GM23338 (cell line): ENCODE data around the gene ASB2. TPM values are rescaled to one million over a fixed set of nuclear protein-coding genes. Genes with fewer than 3 reads are reported as not detected.
A peak's percentile ranks its signal among the peaks of the same experiment; 100 is the strongest.

Source experiments
- ATAC-seq: fragments of 200-7000 bp; cut with Tn5 transposase; 3 replicates; pipeline ENCODE4 v1.9.1; 2020
- DNase-seq: peaks from one replicate; pipeline ENCODE4 v3.0.0-alpha.2; 2015; ENCODE audit warnings: low spot score
- H2AFZ ChIP-seq: fragments of 200-600 bp; sonication (generic); 2 replicates; pipeline ENCODE4 v1.8.0; 2016; ENCODE audit warnings: antibody characterized with exemption, mild to moderate bottlenecking, moderate library complexity
- H3F3A ChIP-seq: fragments of 200-600 bp; sonication (generic); replicated peaks from 2 replicates; pipeline ENCODE4 v1.8.0; 2017; ENCODE audit warnings: antibody characterized with exemption, mixed run types, low read depth
- H3K27ac ChIP-seq: fragments of 200-600 bp; sonication (generic); 2 replicates; pipeline ENCODE4 v1.6.1; 2016; ENCODE audit warnings: low read depth
- H3K27me3 ChIP-seq: fragments of 200-600 bp; sonication (generic); 2 replicates; pipeline ENCODE4 v1.8.0; 2016; ENCODE audit warnings: mild to moderate bottlenecking, mixed run types, moderate library complexity; ENCODE audit not compliant: insufficient read depth
- H3K36me3 ChIP-seq: fragments of 200-600 bp; sonication (generic); 2 replicates; pipeline ENCODE4 v1.8.0; 2016; ENCODE audit warnings: mild to moderate bottlenecking; ENCODE audit not compliant: insufficient read depth
- H3K4me1 ChIP-seq: fragments of 200-600 bp; sonication (generic); 2 replicates; pipeline ENCODE4 v1.8.0; 2016; ENCODE audit warnings: mild to moderate bottlenecking, moderate library complexity; ENCODE audit not compliant: insufficient read depth
- H3K4me2 ChIP-seq: fragments of 200-600 bp; sonication (generic); 2 replicates; pipeline ENCODE4 v1.7.1; 2017; ENCODE audit warnings: mixed run types
- H3K4me3 ChIP-seq: fragments of 200-600 bp; sonication (generic); 2 replicates; pipeline ENCODE4 v1.6.1; 2016; ENCODE audit warnings: mixed run types
- H3K79me2 ChIP-seq: fragments of 200-600 bp; sonication (generic); replicated peaks from 2 replicates; pipeline ENCODE4 v1.8.0; 2017; ENCODE audit warnings: mild to moderate bottlenecking; ENCODE audit not compliant: insufficient read depth
- H3K9me2 ChIP-seq: fragments of 200-600 bp; sonication (generic); 2 replicates; pipeline ENCODE4 v1.8.0; 2017; ENCODE audit not compliant: insufficient read depth
- H4K20me1 ChIP-seq: fragments of 200-600 bp; sonication (generic); replicated peaks from 2 replicates; pipeline ENCODE4 v1.8.0; 2017; ENCODE audit warnings: mild to moderate bottlenecking; ENCODE audit not compliant: insufficient read depth
- H3K27ac Mint-ChIP-seq: 2 replicates; pipeline ENCODE4 v1.8.0; 2020; ENCODE audit warnings: inconsistent platforms, mild to moderate bottlenecking, moderate library complexity, mixed read lengths
- H3K27me3 Mint-ChIP-seq: 3 replicates; pipeline ENCODE4 v1.8.0; 2022; ENCODE audit warnings: low read depth, mild to moderate bottlenecking, moderate library complexity, mixed read lengths, inconsistent platforms; ENCODE audit not compliant: insufficient read depth, poor library complexity
- H3K36me3 Mint-ChIP-seq: 3 replicates; pipeline ENCODE4 v1.8.0; 2021; ENCODE audit warnings: low read depth, mild to moderate bottlenecking, inconsistent platforms, moderate library complexity, mixed read lengths
- H3K4me1 Mint-ChIP-seq: 3 replicates; pipeline ENCODE4 v1.8.0; 2020; ENCODE audit warnings: mild to moderate bottlenecking, inconsistent platforms, mixed read lengths
- H3K4me3 Mint-ChIP-seq: 3 replicates; pipeline ENCODE4 v1.8.0; 2021; ENCODE audit warnings: moderate library complexity, mild to moderate bottlenecking, inconsistent platforms, mixed read lengths
- H3K9me3 Mint-ChIP-seq: 3 replicates; pipeline ENCODE4 v1.8.0; 2020; ENCODE audit warnings: moderate library complexity, mild to moderate bottlenecking, inconsistent platforms, mixed read lengths
- CTCF ChIP-seq, 2 experiments: fragments of 200-600 bp in 1 of 2; sonication (generic) in 1 of 2; conservative IDR thresholded peaks; 2 replicates each; pipeline versions ENCODE4 v1.5.1 to v1.6.1; 2016 to 2017; ENCODE audit warnings: antibody characterized with exemption in 2 of 2, low read depth in 2 of 2, mild to moderate bottlenecking in 2 of 2, moderate library complexity in 1 of 2
- POLR2AphosphoS5 ChIP-seq: IDR thresholded peaks from 2 replicates; pipeline ENCODE4 v1.6.1; 2016; ENCODE audit warnings: antibody characterized with exemption, low read depth
- REST ChIP-seq: IDR thresholded peaks from one replicate; pipeline ENCODE4 v1.6.1; 2018; ENCODE audit warnings: antibody characterized with exemption; ENCODE audit not compliant: unreplicated experiment
- ZNF114 ChIP-seq: fragments of 250-450 bp; sonication (Bioruptor Pico); IDR thresholded peaks from 2 replicates; pipeline ENCODE4 v1.5.0; 2020; ENCODE audit warnings: mild to moderate bottlenecking, moderate library complexity
- ZNF462 ChIP-seq: fragments of 250-450 bp; sonication (Bioruptor Pico); IDR thresholded peaks from 2 replicates; pipeline ENCODE4 v1.5.0; 2020; ENCODE audit warnings: mild to moderate bottlenecking, moderate library complexity
- polyA plus RNA-seq: library from polyadenylated mRNA; unstranded; fragments of >200 nt; fragmentation: Nextera tagmentation; extraction: Ambion mirVana; gene quantifications from 2 replicates; pipeline ENCODE4 v1.2.1, GENCODE V29; 2016
- total RNA-seq: library from RNA; depleted of rRNA; stranded (reverse); fragments of >200 nt; shearing (Covaris generic); gene quantifications from 2 replicates; pipeline ENCODE4 v1.2.3, GENCODE V29; 2014

The ASB2 gene
- total and polyA plus RNA-seq, 2 experiments from 2014 or later = 1.2 to 1.7 TPM

GRCh38 chr14:93986955-93987354 is 10.6 kb upstream of the ASB2 start:
- Mint-ChIP-seq H3K36me3 (no peaks in the 10 kb centered on the region; the same call in 2 of the 3 replicates), H3K9me3 (no peaks in the 10 kb centered on the region), H3K4me3 (no peak overlapping the region), H3K4me1 (peaks cover 14% of the 10 kb centered on the region), H3K27me3 (peaks cover 9% of the 10 kb centered on the region), H3K27ac (no peak overlapping the region)
- Histone ChIP-seq H3K27ac (no peak overlapping the region), H2AFZ (peak overlapping the region; percentile 83), H3K4me1 (no peaks in the 10 kb centered on the region), H4K20me1 (no peaks in the 10 kb centered on the region), H3K4me3 (no peak overlapping the region), H3K79me2 (no peaks in the 10 kb centered on the region), H3K27me3 (no peaks in the 10 kb centered on the region), H3K36me3 (no peaks in the 10 kb centered on the region), H3K9me2 (no peaks in the 10 kb centered on the region), H3F3A (no peaks in the 10 kb centered on the region), H3K4me2 (no peak overlapping the region; the same call in 1 of the 2 replicates)
- ATAC-seq (peak; percentile 8; the same call in 1 of the 3 replicates), DNase-seq (no peak)
- TF ChIP-seq POLR2AphosphoS5 = no peak
- TF ChIP-seq ZNF462 (CRISPR knock-in tag) = no peak
- TF ChIP-seq CTCF (conservative IDR thresholded peaks at IDR 0.05; ENCODE audit: low read depth in 2 of 2) = no peak
- TF ChIP-seq REST = no peak
- TF ChIP-seq ZNF114 (CRISPR knock-in tag) = no peak
